HL-60/S4 treated with phorbol 12-myristate 13-acetate at 8.2 ng/mL for 4 days and 3 days (cell line): ENCODE data around the gene ZFP62.

Source experiments
- in situ Hi-C: fragments of 300-500 bp; cut with MboI; formaldehyde crosslinking; loops from 2 replicates; pipeline ENCODE4 v1.15.0; 2022; ENCODE audit warnings: low sequenced_read_pairs

ZFP62 gene

GRCh38 chr5:180811623-180812124, 49.4 kb downstream of the ZFP62 start:
- in situ Hi-C loops = no loop called here

GRCh38 chr5:180810959-180811622, 50.0 kb downstream of the ZFP62 start:
- in situ Hi-C loops = no loop called here

DNA sequence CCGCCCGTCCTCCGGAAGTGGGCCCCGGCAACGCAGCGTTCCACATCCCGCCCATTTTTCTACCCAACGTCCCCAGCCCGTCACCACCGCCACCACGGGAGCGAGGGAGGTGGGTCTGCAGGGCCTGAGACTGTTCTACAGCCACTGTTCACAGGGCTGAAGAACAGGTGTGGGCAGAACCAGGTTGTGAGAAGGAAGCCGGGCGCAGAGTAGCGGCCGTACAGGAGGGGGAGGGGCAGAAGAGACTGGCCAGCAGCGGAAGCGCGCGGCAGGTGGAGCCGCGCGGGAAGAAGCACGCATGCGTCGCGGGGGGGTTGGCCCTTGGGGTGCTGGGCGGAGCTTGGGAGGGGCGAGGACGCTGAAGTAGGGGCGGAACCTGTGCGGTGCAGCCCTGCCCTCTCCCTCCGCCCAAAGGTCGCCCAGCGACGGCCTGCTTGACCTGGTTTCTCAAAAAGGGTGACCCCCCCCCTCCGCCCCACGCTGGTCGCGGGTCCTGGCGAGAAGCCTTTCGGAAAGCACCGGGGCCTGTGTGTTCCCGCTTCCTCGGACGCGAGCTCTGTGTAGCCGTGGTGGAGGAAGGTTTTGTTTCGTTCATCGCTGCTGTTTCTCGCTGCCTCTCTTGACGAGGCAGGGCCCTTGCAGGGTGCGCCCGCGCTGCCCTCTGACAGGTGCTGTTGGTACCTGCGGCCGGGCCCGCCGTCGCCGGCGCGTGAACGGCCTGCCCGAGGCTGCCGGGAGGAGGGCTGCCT, 50.7 kb downstream of the ZFP62 start:
- in situ Hi-C loops = no loop called here

DNA sequence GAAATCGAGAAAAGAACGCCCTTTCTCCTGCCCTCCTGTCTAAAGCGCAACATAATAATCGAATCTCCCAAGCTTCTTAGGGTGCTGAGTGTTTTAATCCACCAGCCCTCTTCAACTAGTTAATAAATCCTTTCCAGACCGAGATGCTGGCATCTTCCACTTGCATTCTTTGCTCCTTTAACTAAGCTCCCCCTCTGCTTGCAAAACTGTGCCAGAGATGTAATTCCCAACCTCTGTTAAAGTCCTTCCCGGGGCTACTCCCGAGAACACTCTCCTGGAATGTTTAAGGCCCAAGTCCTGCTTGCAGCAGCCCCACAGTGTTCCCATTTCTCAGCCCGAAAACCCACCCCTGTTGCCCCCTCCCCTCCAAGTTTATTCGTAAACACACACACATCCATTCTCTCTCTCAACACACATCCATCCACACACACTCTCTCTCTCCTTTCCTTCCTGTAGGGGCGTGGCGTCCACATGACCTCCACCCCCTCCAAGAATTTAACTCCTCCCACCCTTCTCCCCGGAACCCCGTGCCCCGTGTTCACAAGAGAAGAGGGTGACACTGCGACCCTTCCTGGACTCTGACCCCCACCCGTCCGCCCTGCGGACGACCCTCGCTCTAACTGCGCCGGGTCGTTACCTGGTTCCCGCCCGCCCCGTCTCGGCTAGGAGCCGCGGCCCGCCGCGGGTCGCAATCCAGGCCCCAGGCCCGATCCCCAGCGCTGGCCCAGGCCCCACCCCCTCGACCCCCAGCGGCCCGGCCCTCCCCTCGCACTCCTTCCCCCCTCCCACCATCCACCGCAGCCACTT, 51.5 kb downstream of the ZFP62 start:
- in situ Hi-C loops = no loop called here

DNA sequence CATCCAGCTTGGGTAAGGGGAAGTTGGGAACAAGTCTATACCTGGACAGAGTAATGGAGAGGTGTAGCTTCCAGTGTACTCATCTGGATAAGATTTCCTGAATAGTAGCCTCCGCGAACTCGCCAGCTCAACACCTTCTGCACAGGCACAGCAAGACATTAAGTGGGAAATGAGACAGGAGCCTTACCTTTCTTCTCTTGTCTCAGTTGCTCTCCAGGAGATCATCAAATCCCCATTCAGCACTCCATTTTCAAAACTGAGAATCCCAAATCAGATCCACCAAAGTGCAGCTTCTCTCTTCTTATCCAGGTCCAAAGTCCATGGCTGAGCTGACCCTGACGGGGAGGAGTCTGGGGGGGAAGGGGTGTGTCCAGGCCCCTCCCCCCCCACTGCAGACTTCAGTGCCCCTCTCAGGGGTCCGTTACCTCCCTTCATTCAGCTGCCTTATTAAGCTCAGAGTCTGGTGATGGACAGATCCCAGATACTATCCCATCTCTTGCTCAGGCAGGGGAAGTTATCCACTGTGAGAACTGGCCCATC, 52.5 kb downstream of the ZFP62 start:
- in situ Hi-C loops = no loop called here

DNA sequence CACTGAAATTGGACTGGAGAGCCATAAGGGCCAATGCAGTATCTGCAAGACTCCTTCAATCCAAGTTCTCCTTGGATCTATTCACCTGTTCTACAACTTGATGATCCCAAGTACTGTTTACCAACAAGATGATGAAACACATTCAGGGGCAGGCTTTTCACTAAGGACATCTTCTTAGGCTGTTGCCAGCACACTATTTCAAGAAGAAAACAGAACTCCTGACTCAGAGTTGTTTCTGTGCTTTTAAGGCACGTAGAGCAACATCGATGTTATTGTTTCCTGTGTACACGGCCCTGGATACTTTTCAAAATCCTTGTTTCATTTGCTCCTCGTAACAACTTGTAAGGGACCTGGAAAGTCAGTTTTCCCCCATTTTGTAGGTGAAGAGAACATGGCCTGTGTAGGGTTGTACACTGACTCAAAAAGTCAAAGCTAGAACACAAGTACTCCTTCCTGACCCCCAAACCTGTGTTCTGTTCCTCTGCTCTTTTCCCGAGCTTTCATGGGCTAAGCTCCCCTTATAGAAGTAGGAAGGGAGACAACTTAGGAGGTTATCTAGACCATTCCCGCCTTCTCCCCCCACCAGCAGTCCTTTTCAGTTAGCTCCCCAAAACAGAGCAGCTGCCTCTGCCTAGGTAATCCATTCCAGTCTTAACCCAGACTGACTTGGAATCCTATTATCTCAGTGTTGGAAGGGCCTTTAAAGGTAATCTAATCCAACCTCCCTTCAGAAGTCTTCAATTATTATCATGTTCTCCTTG, 53.2 kb downstream of the ZFP62 start:
- in situ Hi-C loops = no loop called here

DNA sequence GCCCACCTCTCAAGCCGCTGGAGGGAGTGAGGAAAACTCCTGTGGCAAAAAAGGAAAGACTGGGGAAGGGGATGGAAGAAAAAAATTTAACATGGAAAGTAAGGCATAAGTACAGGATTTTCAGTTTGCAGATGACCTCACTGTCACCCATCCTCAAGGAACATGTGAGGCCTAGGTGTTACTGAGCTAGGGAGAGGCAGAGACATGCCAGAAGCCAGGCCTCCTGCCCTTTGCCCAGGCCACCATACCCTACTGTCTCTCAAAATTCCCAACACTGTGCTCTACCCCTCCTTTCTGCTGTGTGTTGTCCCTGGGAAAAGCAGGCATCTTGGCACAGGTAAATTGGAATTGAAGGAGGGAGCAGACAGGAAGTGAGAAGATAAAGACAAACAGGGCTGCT, 54.0 kb downstream of the ZFP62 start:
- in situ Hi-C loops = no loop called here

DNA sequence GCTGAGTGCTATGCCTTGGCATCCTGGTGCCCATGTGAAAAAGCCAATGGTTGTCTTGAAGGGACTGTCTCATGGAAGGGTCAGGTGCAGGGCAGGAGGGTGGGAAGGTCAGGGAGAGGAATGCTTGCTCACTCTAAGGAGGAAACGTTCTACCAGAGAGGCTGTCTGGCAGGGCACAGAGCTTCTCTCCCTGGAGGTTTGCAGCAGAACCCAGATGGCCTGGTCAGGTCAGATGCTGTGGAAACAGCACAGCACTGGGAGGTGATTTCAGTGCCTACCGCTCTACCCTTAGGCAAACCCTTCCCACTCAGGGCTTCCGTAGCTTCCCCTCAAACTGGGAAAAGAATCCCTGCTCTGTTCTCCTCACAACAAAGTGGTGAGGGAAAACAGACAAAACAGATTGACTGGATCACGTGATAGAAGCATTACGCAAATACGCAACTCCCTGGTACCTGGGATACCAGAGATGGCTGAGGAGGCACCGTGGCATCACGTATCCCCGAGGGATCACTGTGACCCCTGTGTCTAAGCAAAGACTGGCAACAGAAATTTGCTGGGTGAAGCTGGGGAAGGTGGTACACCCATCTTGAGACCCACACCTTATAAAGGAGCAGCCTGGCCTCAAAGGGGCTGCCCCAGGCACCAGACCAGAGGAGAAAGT, 54.6 kb downstream of the ZFP62 start:
- in situ Hi-C loops = no loop called here

GRCh38 chr5:180804129-180804618, 56.9 kb downstream of the ZFP62 start:
- in situ Hi-C loops = loop anchor here (5.0 kb wide), 1 partner anchor 58 kb away; the partner anchor contains the start of gene ZFP62

- in situ Hi-C loops = loop anchor here (5.0 kb wide), 1 partner anchor 59 kb away; the partner anchor contains the start of gene ZFP62
These were observed 57.6 kb downstream of the ZFP62 start for GRCh38 chr5:180803181-180804128.

GRCh38 chr5:180802325-180803180, 58.5 kb downstream of the ZFP62 start, which contains the start of gene MGAT1:
TSS of gene MGAT1 (minus strand) at chr5:180802806. CDS start at chr5:180792971, 9,835 bp downstream.
- in situ Hi-C loops = loop anchor here (5.0 kb wide), 1 partner anchor 60 kb away; the partner anchor contains the start of gene ZFP62

DNA sequence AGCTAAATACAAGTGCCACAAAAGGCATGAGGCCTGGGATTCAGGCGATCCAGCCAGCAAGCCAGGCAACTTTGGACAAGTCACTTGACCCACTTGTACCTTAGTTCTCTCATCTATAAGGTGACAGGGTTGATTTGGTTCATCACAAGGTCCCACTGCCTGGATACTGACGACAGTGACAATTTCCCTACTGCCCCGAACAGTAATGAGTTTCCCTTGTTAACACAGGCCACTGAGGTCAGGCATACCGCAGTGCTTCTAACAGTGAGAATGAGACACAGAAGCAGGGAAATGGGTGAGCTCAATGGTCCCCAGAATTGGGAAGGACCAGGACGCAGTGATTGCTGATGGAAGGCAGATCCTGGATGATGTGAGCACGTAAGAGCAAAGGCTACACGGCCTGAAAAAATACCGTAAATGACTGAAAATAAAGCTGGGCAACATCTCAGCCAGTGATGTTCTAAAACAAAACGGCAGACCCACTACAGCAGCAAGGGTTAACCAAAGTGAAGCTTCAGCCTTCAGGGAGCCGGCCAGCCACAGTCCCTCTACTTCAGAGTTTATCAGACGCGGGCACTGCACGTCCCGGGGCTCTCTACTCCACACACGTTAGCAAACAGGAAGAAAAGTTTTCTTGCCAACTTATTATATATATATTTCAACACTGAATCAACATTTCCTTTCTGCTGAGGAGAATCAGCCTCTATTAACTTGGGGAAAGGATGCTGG, 59.3 kb downstream of the ZFP62 start:
- in situ Hi-C loops = loop anchor here (5.0 kb wide), 1 partner anchor 61 kb away; the partner anchor contains the start of gene ZFP62

GRCh38 chr5:180799902-180800801, 60.9 kb downstream of the ZFP62 start:
- in situ Hi-C loops = loop anchor here (5.0 kb wide), 1 partner anchor 62 kb away; the partner anchor contains the start of gene ZFP62

DNA sequence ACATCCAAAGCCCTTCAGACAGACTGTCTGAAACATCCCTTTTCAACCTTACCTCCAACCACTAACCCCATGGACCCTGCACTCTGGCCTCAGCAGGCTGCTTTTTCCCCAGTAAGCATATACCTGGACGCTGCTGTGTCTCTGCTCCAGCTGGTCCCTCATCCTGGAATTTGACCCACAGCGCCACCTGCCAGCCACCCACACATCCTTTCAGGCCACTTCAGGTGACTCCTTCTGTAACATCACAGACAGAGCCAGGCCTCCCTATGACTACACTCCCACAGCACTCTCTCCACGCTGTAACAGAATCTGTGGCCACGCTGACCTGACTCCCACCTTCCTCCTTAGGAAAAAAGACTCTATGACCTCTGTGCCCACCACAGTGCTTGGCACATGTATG, 61.9 kb downstream of the ZFP62 start:
- in situ Hi-C loops = no loop called here

GRCh38 chr5:180798193-180798592, 62.9 kb downstream of the ZFP62 start:
- in situ Hi-C loops = no loop called here
